BLaER1 treated with 17β-estradiol and CSF1 and Interleukin-3, amounts not matched to agents 10 nM and 100 nM (cell line): ENCODE data around the gene PRRX2.
A peak's percentile ranks its signal among the peaks of the same experiment; 100 is the strongest.

ENCODE experiments used
- H3K27ac ChIP-seq, 11 experiments: shearing (Covaris generic); formaldehyde crosslinking; 2 replicates each; pipeline ENCODE4 v1.8.1; 2022
- H3K27me3 ChIP-seq, 11 experiments: shearing (Covaris generic); formaldehyde crosslinking; 2 replicates each; pipeline ENCODE4 v1.8.1; 2022
- H3K36me3 ChIP-seq, 11 experiments: shearing (Covaris generic); formaldehyde crosslinking; 2 replicates each; pipeline ENCODE4 v1.8.1; 2022
- H3K4me1 ChIP-seq, 10 experiments: shearing (Covaris generic); formaldehyde crosslinking; 2 replicates each; pipeline ENCODE4 v1.8.1; 2022
- H3K4me2 ChIP-seq, 11 experiments: shearing (Covaris generic); formaldehyde crosslinking; 2 replicates each; pipeline ENCODE4 v1.8.1; 2022
- H3K4me3 ChIP-seq, 10 experiments: shearing (Covaris generic); formaldehyde crosslinking; 2 replicates each; pipeline ENCODE4 v1.8.1; 2022
- H3K9ac ChIP-seq, 11 experiments: shearing (Covaris generic); formaldehyde crosslinking; 2 replicates each; pipeline ENCODE4 v1.8.1; 2022
- H3K9me3 ChIP-seq, 11 experiments: shearing (Covaris generic); formaldehyde crosslinking; replicated peaks in 1 of 11; 2 replicates each; pipeline ENCODE4 v1.8.1; 2022
- H4K20me1 ChIP-seq, 11 experiments: shearing (Covaris generic); formaldehyde crosslinking; 2 replicates each; pipeline ENCODE4 v1.8.1; 2022
- Cebpa-rat ChIP-seq, 11 experiments: shearing (Covaris generic); IDR thresholded peaks; 2 replicates each; pipeline ENCODE4 v1.8.1; 2022

PRRX2 gene

DNA sequence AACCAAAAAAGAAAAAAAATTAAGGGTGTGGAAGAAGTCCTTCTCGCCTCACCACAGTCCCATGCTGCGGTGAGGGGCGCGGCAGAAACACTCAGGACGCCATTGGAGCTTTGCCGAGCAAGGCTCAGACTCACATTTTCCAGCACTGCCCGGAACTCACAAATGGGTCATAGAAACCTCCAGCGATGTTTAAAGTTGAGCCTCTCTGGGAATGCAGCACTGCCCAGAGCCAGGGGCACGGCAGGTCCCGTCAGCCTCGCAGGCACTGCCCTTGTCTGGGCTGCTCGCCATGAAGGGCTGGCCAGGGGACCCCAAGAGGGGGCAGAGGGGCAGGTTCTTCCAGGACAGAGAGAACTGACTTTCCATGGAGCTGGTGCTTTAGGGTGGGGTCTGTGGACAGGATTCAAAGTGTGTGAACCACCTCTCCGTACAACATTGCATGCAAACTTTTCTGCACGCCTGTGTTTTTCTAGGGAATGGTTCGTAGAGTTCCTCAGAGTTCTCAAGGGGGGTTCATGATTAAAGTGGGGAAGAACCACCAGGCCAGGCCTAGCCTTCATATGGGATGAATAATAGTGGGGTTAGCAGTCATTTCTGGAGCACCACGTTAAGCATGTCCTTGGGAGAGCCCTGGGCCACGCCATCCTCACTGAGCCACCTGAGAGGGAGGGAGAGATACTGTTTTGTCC, 38.4 kb downstream of the PRRX2 start:
- H3K4me1 ChIP-seq: peaks cover 3 to 20% (median 12%) of the 10 kb centered on the region in 10 experiments; a peak in 13 of 20 replicates
- H3K4me2 ChIP-seq: peak overlapping the region in 1 of 11 experiments; percentile 52; a peak in 1 of 22 replicates
- peaks cover 10 to 25% (median 15%) of the 10 kb centered on the region in 11 experiments; a peak in 21 of 22 replicates for H3K27me3 ChIP-seq
- no peak overlapping the region for H3K9ac ChIP-seq
- no peaks in the 10 kb centered on the region for H3K9me3 ChIP-seq
- H3K27ac ChIP-seq: no peak overlapping the region
- H3K36me3 ChIP-seq: no peaks in the 10 kb centered on the region
- H4K20me1 ChIP-seq: no peaks in the 10 kb centered on the region
- H3K4me3 ChIP-seq: no peak overlapping the region
- no peak for TF ChIP-seq Cebpa-rat (IDR thresholded peaks at IDR 0.05)

DNA sequence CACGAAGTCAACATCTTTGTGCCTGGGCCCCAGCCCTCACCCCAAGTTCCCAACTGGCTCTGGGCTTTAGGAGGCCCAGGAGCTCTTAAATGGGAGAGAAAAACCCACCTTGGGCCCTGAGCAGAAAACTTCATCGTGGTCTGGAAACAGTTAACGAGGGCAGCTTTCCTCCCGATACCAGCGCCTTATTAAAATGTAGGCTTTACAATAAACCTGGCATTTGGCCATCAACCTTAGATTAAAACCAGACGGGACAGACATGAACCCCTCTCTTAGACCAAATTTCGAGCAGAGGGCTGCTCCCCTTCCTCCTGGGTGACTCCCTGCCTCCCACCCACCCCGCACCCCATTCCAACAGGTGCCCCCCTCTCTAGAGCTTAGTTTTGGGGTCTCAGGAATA, 39.4 kb downstream of the PRRX2 start:
- Histone ChIP-seq H3K4me1 (peaks cover 6 to 26% (median 18%) of the 10 kb centered on the region in 10 experiments; a peak in 19 of 20 replicates), H3K27ac (no peak overlapping the region), H3K9me3 (no peaks in the 10 kb centered on the region), H3K4me2 (no peak overlapping the region), H3K36me3 (no peaks in the 10 kb centered on the region), H3K27me3 (peaks cover 2 to 25% (median 15%) of the 10 kb centered on the region in 11 experiments; a peak in 17 of 22 replicates), H3K9ac (no peak overlapping the region), H4K20me1 (peaks cover 0 to 6% (median 0%) of the 10 kb centered on the region in 11 experiments; a peak in 1 of 22 replicates), H3K4me3 (no peak overlapping the region)
- TF ChIP-seq Cebpa-rat (IDR thresholded peaks at IDR 0.05): no peak

DNA sequence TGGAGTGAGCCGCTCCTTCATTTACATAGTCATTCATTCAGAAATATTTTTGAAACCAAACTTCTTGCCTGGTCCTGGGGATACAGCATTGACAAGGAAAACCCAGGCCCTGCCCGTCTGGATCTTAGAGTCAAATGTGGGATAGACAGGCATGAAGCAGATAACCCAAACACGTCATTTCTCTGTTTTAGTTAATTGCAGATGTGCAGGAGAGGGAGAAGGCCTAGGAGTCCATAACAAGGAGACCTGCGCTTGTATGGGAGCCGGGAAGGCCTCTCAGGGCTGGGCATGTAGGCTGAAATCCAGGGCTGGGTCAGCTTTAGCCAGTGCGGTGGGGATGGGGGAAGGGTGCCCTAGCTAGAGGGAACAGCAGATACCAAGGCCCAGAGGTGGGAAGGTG, 43.3 kb downstream of the PRRX2 start:
- Histone ChIP-seq H3K36me3 (no peaks in the 10 kb centered on the region), H4K20me1 (peaks cover 0 to 6% (median 0%) of the 10 kb centered on the region in 11 experiments; a peak in 2 of 22 replicates), H3K4me2 (peak overlapping the region in 7 of 11 experiments; percentile 21 to 95 (median 93); a peak in 12 of 22 replicates), H3K9me3 (no peaks in the 10 kb centered on the region), H3K27me3 (peaks cover 0 to 41% (median 22%) of the 10 kb centered on the region in 11 experiments; a peak in 17 of 22 replicates), H3K4me3 (no peak overlapping the region), H3K9ac (no peak overlapping the region), H3K27ac (peak overlapping the region in 1 of 11 experiments; percentile 9; a peak in 3 of 22 replicates), H3K4me1 (peaks cover 32 to 57% (median 52%) of the 10 kb centered on the region in 10 experiments)
- no peak for TF ChIP-seq Cebpa-rat (IDR thresholded peaks at IDR 0.05)

- no peaks in the 10 kb centered on the region for H3K9me3 ChIP-seq
- peak overlapping the region in 9 of 11 experiments; percentile 10 to 98 (median 93); a peak in 16 of 22 replicates for H3K4me2 ChIP-seq
- H3K27me3 ChIP-seq: peaks cover 0 to 49% (median 23%) of the 10 kb centered on the region in 11 experiments; a peak in 17 of 22 replicates
- peaks cover 0 to 6% (median 0%) of the 10 kb centered on the region in 11 experiments; a peak in 2 of 22 replicates for H4K20me1 ChIP-seq
- peak overlapping the region in 1 of 11 experiments; percentile 90; a peak in 3 of 22 replicates for H3K27ac ChIP-seq
- TF ChIP-seq Cebpa-rat (IDR thresholded peaks at IDR 0.05): no peak
- H3K4me3 ChIP-seq: no peak overlapping the region
- H3K36me3 ChIP-seq: no peaks in the 10 kb centered on the region
- no peak overlapping the region for H3K9ac ChIP-seq
- peaks cover 40 to 65% (median 60%) of the 10 kb centered on the region in 10 experiments for H3K4me1 ChIP-seq
Observed at GRCh38 chr9:129709438-129710168, 44.2 kb downstream of the PRRX2 start.

DNA sequence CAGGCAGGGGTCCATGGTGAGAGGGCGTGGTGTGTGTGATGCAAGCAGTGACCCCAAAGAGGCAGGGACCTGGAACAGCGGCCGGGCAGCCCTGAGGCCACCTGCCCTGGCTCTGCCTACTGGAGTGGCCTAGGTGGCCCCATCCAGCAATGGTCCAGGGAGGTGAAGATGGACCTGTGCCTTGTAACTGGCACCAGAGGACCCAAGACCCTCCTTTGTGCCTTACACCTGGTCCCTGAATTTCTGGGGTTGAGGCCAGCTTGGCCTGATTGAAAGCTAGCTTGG, 44.7 kb downstream of the PRRX2 start:
- H3K27me3 ChIP-seq: peaks cover 0 to 54% (median 28%) of the 10 kb centered on the region in 11 experiments; a peak in 18 of 22 replicates
- TF ChIP-seq Cebpa-rat (IDR thresholded peaks at IDR 0.05): no peak

DNA sequence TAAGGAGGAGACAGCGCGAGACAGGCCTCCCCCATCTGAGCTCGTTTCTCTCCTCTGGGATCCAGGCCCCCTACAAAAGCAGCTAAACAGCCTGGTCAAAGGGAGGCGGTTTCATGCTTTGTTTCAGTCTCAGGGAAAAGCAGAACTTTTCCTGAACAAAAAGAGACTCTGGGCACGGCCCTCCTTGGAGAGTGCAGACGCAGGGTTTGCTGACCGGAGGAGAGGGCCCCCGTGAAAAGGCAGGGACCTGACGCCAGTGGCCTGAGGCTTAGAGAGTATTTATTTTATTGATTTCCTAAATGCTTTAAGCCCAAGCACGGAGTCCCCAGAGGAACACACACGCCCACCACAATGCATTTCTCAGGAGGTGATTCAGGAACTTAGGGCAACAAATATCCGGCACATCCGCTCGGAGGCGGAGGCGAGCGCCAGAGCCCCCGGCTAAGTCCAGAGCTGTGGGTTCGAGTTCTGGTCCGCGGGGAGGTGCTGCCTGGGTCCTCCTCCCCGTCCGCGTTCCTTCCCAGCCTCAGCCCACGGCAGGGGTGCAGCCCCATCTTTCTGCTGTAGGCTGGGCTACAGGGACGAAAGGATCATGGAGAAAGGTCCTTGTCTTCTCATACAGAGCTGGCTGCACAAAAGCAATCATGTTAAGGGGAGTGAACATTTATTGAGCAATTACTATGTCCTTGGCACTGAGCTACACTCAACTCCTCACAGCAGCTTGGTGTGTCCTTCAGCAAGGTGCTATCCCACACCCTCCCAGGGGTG, 47.4 kb downstream of the PRRX2 start:
- peak in 2 of 11 experiments; percentile 18 to 47; a peak in 1 of 22 replicates for TF ChIP-seq Cebpa-rat (IDR thresholded peaks at IDR 0.05)
- H3K4me3 ChIP-seq: peak overlapping the region; percentile 2 to 61 (median 44); a peak in 16 of 20 replicates
- H3K9me3 ChIP-seq: no peaks in the 10 kb centered on the region
- H3K36me3 ChIP-seq: no peaks in the 10 kb centered on the region
- peaks cover 0 to 62% (median 33%) of the 10 kb centered on the region in 11 experiments; a peak in 18 of 22 replicates for H3K27me3 ChIP-seq
- H3K4me1 ChIP-seq: peaks cover 58 to 83% (median 77%) of the 10 kb centered on the region in 10 experiments
- H3K4me2 ChIP-seq: peak overlapping the region; percentile 84 to 98 (median 94)
- peak overlapping the region; percentile 5 to 79 (median 77); a peak in 21 of 22 replicates for H3K9ac ChIP-seq
- H3K27ac ChIP-seq: peak overlapping the region in 10 of 11 experiments; percentile 55 to 90 (median 85); a peak in 20 of 22 replicates
- H4K20me1 ChIP-seq: peaks cover 0 to 6% (median 0%) of the 10 kb centered on the region in 11 experiments; a peak in 2 of 22 replicates

More for the DNA sequence above, 44.7 kb downstream of the PRRX2 start:
- no peak overlapping the region for H3K9ac ChIP-seq
- H3K4me1 ChIP-seq: peaks cover 45 to 71% (median 65%) of the 10 kb centered on the region in 10 experiments
- H3K36me3 ChIP-seq: no peaks in the 10 kb centered on the region
- peaks cover 0 to 6% (median 0%) of the 10 kb centered on the region in 11 experiments; a peak in 2 of 22 replicates for H4K20me1 ChIP-seq
- no peaks in the 10 kb centered on the region for H3K9me3 ChIP-seq
- no peak overlapping the region for H3K4me3 ChIP-seq
- peak overlapping the region in 10 of 11 experiments; percentile 10 to 98 (median 94); a peak in 13 of 22 replicates for H3K4me2 ChIP-seq
- peak overlapping the region in 1 of 11 experiments; percentile 90; a peak in 1 of 22 replicates for H3K27ac ChIP-seq

DNA sequence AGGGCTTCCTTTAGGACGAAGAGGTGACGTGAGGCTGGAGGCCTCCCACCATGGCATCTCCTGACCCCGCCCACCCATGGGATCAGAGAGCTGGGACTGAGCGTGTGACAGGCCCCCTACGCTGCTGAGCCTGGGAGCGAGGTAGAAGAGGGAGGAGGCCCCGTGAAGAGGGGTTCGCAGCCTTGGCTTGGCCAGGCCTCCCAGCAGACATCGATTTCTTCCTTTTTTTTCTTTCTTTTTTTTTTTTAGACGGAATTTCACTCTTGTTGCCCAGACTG, 47.9 kb downstream of the PRRX2 start:
- peak overlapping the region in 6 of 10 experiments; percentile 40 to 61 (median 45); a peak in 9 of 20 replicates for H3K4me3 ChIP-seq
- H3K27ac ChIP-seq: peak overlapping the region in 10 of 11 experiments; percentile 55 to 90 (median 85); a peak in 19 of 22 replicates
- no peaks in the 10 kb centered on the region for H3K9me3 ChIP-seq
- H3K9ac ChIP-seq: peak overlapping the region in 10 of 11 experiments; percentile 5 to 79 (median 77); a peak in 15 of 22 replicates
- H4K20me1 ChIP-seq: peaks cover 0 to 6% (median 0%) of the 10 kb centered on the region in 11 experiments; a peak in 2 of 22 replicates
- H3K27me3 ChIP-seq: peaks cover 0 to 62% (median 33%) of the 10 kb centered on the region in 11 experiments; a peak in 18 of 22 replicates
- H3K4me2 ChIP-seq: peak overlapping the region; percentile 84 to 98 (median 94)
- TF ChIP-seq Cebpa-rat (IDR thresholded peaks at IDR 0.05): no peak
- no peaks in the 10 kb centered on the region for H3K36me3 ChIP-seq
- H3K4me1 ChIP-seq: peaks cover 57 to 81% (median 74%) of the 10 kb centered on the region in 10 experiments

- Histone ChIP-seq H3K27me3 (peaks cover 0 to 51% (median 26%) of the 10 kb centered on the region in 11 experiments; a peak in 16 of 22 replicates), H4K20me1 (peaks cover 0 to 3% (median 0%) of the 10 kb centered on the region in 11 experiments; a peak in 1 of 22 replicates), H3K9me3 (no peaks in the 10 kb centered on the region), H3K4me3 (no peak overlapping the region), H3K9ac (no peak overlapping the region), H3K4me2 (peak overlapping the region; percentile 84 to 98 (median 94); a peak in 20 of 22 replicates), H3K36me3 (no peaks in the 10 kb centered on the region), H3K4me1 (peaks cover 57 to 70% (median 67%) of the 10 kb centered on the region in 10 experiments), H3K27ac (no peak overlapping the region; a peak in 1 of 22 replicates)
- TF ChIP-seq Cebpa-rat (IDR thresholded peaks at IDR 0.05): no peak
Observed at GRCh38 chr9:129714511-129715061, 49.1 kb downstream of the PRRX2 start.
